ENCODE measurements around the gene KIF23. TPM values are rescaled to one million over a fixed set of nuclear protein-coding genes. Genes with fewer than 3 reads are reported as not detected.
A peak's percentile ranks its signal among the peaks of the same experiment; 100 is the strongest.

The KIF23 gene
- total RNA-seq, 4 donors from 2014 or later, result 1.1 to 8.6 (median 4.7) TPM

DNA sequence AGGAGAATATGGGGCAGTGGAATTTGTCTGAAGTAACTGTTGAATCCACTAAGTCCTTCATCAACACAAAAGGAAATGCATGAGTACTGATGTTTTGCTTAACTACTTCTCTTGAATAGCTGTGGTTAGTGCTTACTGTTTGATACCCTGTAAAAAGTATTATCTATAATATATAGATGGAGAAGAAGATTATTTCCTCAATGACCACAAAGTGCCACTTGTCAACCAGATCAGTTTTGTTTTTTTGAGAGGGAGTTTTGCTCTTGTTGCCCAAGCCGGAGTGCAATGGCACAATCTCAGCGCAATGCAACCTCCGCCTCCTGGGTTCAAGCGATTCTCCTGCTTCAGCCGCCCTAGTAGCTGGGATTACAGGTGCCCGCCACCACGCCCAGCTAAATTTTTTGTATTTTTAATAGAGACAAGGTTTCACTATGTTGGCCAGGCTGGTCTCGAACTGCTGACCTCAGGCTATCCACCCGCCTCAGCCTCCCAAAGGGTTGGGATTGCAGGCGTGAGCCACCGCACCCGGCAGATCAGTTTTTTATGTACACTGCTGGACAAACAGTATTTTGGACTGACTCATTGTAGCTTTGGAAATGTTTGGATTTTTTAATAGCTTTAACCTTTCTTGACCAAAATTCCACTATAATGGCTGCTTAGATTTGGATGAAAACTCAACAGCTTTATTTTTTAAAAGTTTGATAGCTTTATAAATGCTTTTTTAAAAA lies 37.0 kb downstream of the KIF23 start:
- WGBS, 2 donors (ENCODE audit: low coverage in 1 of 2), result 91% methylated on average over 10 of the region's 12 CpGs; no CpG with 5 or more reads in 1 of the 2 donors
- Histone ChIP-seq H3K9me3 (no peaks in the 10 kb centered on the region), H3K27me3 (no peaks in the 10 kb centered on the region), H3K36me3 (peaks cover 0 to 14% of the 10 kb centered on the region in 2 donors), H3K27ac (peak overlapping the region in 2 of 4 donors; percentile 94 to 98), H3K4me3 (no peak overlapping the region), H3K4me1 (peaks cover 0 to 34% (median 15%) of the 10 kb centered on the region in 3 donors)
- TF ChIP-seq POLR2AphosphoS5 (IDR thresholded peaks at IDR 0.05) (no peak), POLR2A (IDR thresholded peaks at IDR 0.05) (no peak), EP300 (IDR thresholded peaks at IDR 0.05) (no peak), CTCF (IDR thresholded peaks at IDR 0.05) (no peak)
- ATAC-seq, result no peak

GRCh38 chr15:69451951-69452691 lies 38.0 kb downstream of the KIF23 start:
- Histone ChIP-seq H3K27me3 (no peaks in the 10 kb centered on the region), H3K36me3 (peaks cover 0 to 24% of the 10 kb centered on the region in 2 donors), H3K9me3 (no peaks in the 10 kb centered on the region), H3K27ac (peak overlapping the region; percentile 75 to 98 (median 94)), H3K4me3 (peak overlapping the region; percentile 93 to 96), H3K4me1 (peaks cover 0 to 34% (median 15%) of the 10 kb centered on the region in 3 donors)
- WGBS, 2 donors (ENCODE audit: low coverage in 1 of 2), result 18 to 30% methylated on average over 27 of the region's 32 CpGs
- TF ChIP-seq CTCF (IDR thresholded peaks at IDR 0.05), result no peak
- ATAC-seq, result peak; percentile 37

GRCh38 chr15:69452692-69453521 lies 38.8 kb downstream of the KIF23 start, which contains the start of gene RPLP1:
RPLP1 (plus strand) TSS chr15:69452818; CDS start chr15:69452949, 131 bp downstream.
- TF ChIP-seq EP300 (IDR thresholded peaks at IDR 0.05) (no peak), CTCF (IDR thresholded peaks at IDR 0.05) (peak in 1 of 4 experiments; percentile 11), POLR2A (IDR thresholded peaks at IDR 0.05) (peak; percentile 91 to 93), POLR2AphosphoS5 (IDR thresholded peaks at IDR 0.05) (peak; percentile 98)
- Histone ChIP-seq H3K27me3 (no peaks in the 10 kb centered on the region), H3K4me1 (peaks cover 0 to 38% (median 15%) of the 10 kb centered on the region in 3 donors), H3K9me3 (no peaks in the 10 kb centered on the region), H3K27ac (peak within 1 kb of the TSS; percentile 81 to 98 (median 94)), H3K4me3 (peak within 1 kb of the TSS; percentile 93 to 96), H3K36me3 (peaks cover 0 to 32% of the 10 kb centered on the region in 2 donors)
- WGBS, 2 donors (ENCODE audit: low coverage in 1 of 2), result 0% methylated on average over 2 to 12 of the region's 77 CpGs
- peak; percentile 97 for ATAC-seq

DNA sequence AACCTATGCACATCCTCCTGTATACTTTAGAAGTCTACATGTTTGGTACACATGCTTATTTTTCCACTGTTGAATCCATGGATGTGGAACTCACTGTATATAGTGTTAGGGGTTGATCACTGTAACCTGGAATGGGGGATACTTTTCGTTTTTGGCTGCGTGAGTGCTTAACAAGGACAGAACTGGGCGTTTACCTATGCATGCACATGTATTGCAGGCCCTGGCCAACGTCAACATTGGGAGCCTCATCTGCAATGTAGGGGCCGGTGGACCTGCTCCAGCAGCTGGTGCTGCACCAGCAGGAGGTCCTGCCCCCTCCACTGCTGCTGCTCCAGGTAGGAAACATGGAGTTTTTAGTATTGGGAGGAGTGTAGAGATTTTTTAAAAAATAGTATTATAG lies 40.8 kb downstream of the KIF23 start:
- H3K9me3 ChIP-seq, result no peaks in the 10 kb centered on the region
- H3K27me3 ChIP-seq, result no peaks in the 10 kb centered on the region
- ATAC-seq, result no peak
- peak overlapping the region in 1 of 2 donors; percentile 96 for H3K4me3 ChIP-seq
- H3K36me3 ChIP-seq, result peaks cover 0 to 34% of the 10 kb centered on the region in 2 donors
- H3K4me1 ChIP-seq, result peaks cover 0 to 52% (median 15%) of the 10 kb centered on the region in 3 donors
- no peak for TF ChIP-seq CTCF (IDR thresholded peaks at IDR 0.05)
- TF ChIP-seq EP300 (IDR thresholded peaks at IDR 0.05), result no peak
- TF ChIP-seq POLR2A (IDR thresholded peaks at IDR 0.05), result no peak
- TF ChIP-seq POLR2AphosphoS5 (IDR thresholded peaks at IDR 0.05), result no peak
- 19 to 43% methylated on average over 5 of the region's 5 CpGs for WGBS, 2 donors (ENCODE audit: low coverage in 1 of 2)
- H3K27ac ChIP-seq, result peak overlapping the region in 1 of 4 donors; percentile 38
